ENCODE measurements around the gene GRM7.

- TF ChIP-seq POLR2AphosphoS5 (IDR thresholded peaks at IDR 0.05; ENCODE audit: low read depth, low read length) = no peak
- no peak for TF ChIP-seq REST (IDR thresholded peaks at IDR 0.05; ENCODE audit: insufficient read depth in 1 of 2, low read depth in 2 of 2, low read length in 2 of 2)
- TF ChIP-seq SIN3A (IDR thresholded peaks at IDR 0.05; ENCODE audit: borderline replicate concordance, insufficient read depth, low read length) = no peak
- TF ChIP-seq TAF1 (IDR thresholded peaks at IDR 0.05; ENCODE audit: borderline replicate concordance, insufficient read depth, low read length) = no peak
Measured at GRCh38 chr3:7346364-7346763, 485.4 kb downstream of the GRM7 start.

All from PFSK-1 (cell line).